RWPE2 (cell line): ENCODE measurements around the gene CA5B.

Source experiments
- ATAC-seq: fragments of 200-7000 bp; cut with Tn5 transposase; 3 replicates; pipeline ENCODE4 v1.9.1; 2021; ENCODE audit warnings: low read depth
- DNase-seq: peaks from one replicate; pipeline ENCODE4 v3.0.0-alpha.2; 2020; ENCODE audit warnings: low spot score
- H3K27ac ChIP-seq: fragments of 450-650 bp; 2 replicates; pipeline ENCODE4 v1.5.1; 2017; ENCODE audit warnings: mild to moderate bottlenecking; ENCODE audit not compliant: poor library complexity, severe bottlenecking
- H3K27me3 ChIP-seq: fragments of 250-450 bp; sonication (Bioruptor Pico); 2 replicates; pipeline ENCODE4 v1.5.1; 2021; ENCODE audit warnings: mild to moderate bottlenecking, moderate library complexity; ENCODE audit not compliant: insufficient read depth, poor library complexity, severe bottlenecking
- H3K36me3 ChIP-seq: fragments of 250-450 bp; sonication (Bioruptor Pico); 2 replicates; pipeline ENCODE4 v1.5.1; 2020; ENCODE audit warnings: low read depth, mild to moderate bottlenecking, moderate library complexity
- H3K4me1 ChIP-seq: fragments of 250-450 bp; sonication (Bioruptor Pico); 2 replicates; pipeline ENCODE4 v1.5.1; 2021; ENCODE audit warnings: mild to moderate bottlenecking, moderate library complexity; ENCODE audit not compliant: insufficient read depth, poor library complexity, severe bottlenecking
- H3K4me3 ChIP-seq: fragments of 250-450 bp; sonication (Bioruptor Pico); 2 replicates; pipeline ENCODE4 v1.5.1; 2021; ENCODE audit warnings: mild to moderate bottlenecking, moderate library complexity; ENCODE audit not compliant: severe bottlenecking
- H3K9me3 ChIP-seq: fragments of 250-450 bp; sonication (Bioruptor Pico); 2 replicates; pipeline ENCODE4 v1.5.1; 2021; ENCODE audit warnings: mild to moderate bottlenecking, moderate library complexity; ENCODE audit not compliant: severe bottlenecking
- TF ChIP-seq, protein P1 (sequence below): fragments of 450-650 bp; IDR thresholded peaks from one replicate; pipeline ENCODE4 v1.5.1; 2017; ENCODE audit warnings: mild to moderate bottlenecking, moderate library complexity; ENCODE audit not compliant: poor library complexity, severe bottlenecking

CA5B gene

DNA sequence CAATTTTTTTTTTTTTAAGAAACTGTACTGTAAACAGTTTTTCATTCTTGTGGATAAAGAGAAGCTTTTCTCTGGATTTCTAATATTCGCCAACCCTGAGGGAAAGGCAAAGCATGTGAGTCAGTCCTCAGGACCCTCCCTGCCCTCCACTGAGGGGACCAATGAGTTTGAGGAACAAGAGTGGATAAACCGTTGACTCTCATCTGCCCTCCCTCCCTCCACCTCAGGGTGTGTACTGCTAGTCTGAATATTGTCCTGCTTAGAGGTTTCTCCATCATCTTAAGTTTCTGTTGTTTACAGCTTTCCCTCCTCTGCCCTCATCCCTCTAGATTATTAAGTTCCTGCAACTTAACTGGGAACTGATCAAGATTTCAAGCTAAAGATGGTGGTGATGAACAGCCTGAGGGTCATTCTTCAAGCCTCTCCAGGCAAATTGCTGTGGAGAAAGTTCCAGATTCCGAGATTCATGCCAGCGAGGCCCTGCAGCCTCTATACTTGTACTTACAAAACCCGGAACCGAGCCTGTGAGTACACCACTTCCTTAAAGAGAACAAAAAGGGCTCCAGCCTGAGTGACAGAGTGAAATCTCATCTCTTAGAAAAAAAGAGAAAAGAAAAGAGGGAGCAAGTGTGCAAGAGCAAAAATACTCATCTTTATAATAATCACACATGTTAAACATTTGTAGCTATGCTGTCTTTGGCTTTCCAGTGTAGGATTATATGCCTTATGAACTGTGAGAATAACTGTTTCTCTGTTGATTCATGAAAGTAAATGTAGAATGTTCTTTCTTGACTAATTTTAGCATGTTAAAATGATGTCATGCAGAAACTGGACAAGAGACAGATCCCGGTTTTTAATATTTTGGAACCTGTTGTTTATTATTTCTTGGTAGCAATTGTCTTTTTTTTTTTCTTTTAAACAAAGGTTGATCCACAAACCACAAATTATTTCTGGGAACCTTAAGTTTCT is 11.9 kb downstream of the CA5B start:
- no peaks in the 10 kb centered on the region for H3K36me3 ChIP-seq
- DNase-seq (no peak), ATAC-seq (no peak)
- H3K4me3 ChIP-seq = no peak overlapping the region
- no peaks in the 10 kb centered on the region for H3K4me1 ChIP-seq
- H3K27me3 ChIP-seq = no peaks in the 10 kb centered on the region
- no peaks in the 10 kb centered on the region for H3K9me3 ChIP-seq
- no peak overlapping the region for H3K27ac ChIP-seq
- TF ChIP-seq, protein P1, sequence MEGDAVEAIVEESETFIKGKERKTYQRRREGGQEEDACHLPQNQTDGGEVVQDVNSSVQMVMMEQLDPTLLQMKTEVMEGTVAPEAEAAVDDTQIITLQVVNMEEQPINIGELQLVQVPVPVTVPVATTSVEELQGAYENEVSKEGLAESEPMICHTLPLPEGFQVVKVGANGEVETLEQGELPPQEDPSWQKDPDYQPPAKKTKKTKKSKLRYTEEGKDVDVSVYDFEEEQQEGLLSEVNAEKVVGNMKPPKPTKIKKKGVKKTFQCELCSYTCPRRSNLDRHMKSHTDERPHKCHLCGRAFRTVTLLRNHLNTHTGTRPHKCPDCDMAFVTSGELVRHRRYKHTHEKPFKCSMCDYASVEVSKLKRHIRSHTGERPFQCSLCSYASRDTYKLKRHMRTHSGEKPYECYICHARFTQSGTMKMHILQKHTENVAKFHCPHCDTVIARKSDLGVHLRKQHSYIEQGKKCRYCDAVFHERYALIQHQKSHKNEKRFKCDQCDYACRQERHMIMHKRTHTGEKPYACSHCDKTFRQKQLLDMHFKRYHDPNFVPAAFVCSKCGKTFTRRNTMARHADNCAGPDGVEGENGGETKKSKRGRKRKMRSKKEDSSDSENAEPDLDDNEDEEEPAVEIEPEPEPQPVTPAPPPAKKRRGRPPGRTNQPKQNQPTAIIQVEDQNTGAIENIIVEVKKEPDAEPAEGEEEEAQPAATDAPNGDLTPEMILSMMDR = no peak

DNA sequence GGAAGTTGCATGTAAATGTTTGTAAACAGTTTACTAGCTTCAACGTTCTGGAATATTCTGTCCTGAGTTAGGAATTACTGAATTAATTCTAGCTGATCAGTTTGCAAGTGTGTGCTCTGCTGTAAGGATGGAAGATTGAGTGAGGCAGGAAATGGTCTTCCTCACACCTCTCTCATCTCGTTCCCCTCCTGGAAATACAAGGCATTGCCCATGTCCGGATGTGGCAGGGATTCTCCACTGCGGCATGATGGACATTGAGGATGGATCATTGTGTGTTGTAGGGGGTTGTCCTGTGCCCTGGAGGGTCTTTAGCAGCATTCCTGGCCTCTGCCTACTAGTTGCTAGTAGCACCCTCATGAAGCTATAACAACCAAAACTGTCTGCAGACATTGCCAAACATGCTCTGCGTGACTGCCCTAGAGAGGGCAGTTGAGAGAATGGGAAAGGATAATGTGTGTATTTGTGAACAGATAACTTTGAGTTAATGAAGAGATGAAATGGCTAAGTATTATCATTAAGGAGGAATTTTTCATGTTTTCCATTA is 12.6 kb downstream of the CA5B start:
- H3K4me3 ChIP-seq = no peak overlapping the region
- no peaks in the 10 kb centered on the region for H3K9me3 ChIP-seq
- TF ChIP-seq, protein P1 = no peak
- DNase-seq = no peak
- ATAC-seq = no peak
- no peak overlapping the region for H3K27ac ChIP-seq
- no peaks in the 10 kb centered on the region for H3K4me1 ChIP-seq
- no peaks in the 10 kb centered on the region for H3K27me3 ChIP-seq
- no peaks in the 10 kb centered on the region for H3K36me3 ChIP-seq

DNA sequence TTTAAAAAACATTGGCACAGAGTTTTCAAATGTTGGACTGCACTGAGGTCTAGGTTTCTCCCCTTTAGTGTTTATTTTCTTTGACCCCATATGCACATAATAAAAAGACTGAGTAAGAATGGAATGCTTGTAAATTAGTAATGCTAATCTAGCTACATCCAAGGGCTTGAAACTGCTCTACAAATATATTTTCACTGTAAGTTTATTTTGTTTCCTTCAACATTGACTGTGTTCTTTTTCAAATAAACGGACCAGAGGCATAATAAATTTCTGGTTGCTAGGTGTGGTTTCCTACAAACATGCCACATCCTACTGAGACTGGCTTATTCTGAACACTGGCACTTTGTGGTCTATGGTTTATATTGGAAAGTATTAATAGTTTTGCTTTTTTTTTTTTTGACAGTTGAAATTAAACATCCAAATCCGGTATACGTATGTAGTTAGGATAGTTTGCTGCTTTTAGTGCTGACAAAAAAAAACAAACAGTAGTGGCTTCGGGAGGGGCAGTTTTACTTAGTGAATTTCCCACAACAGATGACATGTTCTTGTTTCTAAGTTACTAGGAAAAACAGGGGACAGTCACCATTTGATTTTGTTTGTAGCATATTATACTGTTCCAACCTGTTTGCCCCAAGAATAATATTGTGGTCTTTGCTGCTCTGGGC is 13.2 kb downstream of the CA5B start:
- no peaks in the 10 kb centered on the region for H3K27me3 ChIP-seq
- ATAC-seq = no peak
- no peaks in the 10 kb centered on the region for H3K9me3 ChIP-seq
- no peaks in the 10 kb centered on the region for H3K4me1 ChIP-seq
- H3K36me3 ChIP-seq = no peaks in the 10 kb centered on the region
- TF ChIP-seq, protein P1 = no peak
- H3K4me3 ChIP-seq = no peak overlapping the region
- no peak overlapping the region for H3K27ac ChIP-seq
- DNase-seq = no peak

DNA sequence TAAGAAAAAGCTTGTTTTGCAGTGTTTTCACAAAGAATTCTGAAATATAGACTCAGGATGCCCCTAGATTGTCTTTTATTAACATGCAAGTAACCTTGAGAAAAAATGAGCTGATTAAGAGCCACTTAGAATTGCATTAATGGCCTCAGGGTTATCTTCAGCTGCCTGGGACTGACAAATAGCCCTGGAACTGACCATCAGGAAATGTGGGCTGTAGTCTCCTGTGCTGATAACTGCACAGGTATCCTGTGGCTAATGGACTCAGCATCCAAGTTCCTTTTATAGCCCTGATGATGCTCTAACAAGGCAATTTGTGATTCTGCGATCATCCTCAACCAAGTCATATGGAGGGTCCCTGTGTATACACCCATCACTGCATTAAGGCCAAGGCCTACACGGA is 17.0 kb downstream of the CA5B start:
- no peak for ATAC-seq
- DNase-seq = no peak
- Histone ChIP-seq H3K27ac (no peak overlapping the region), H3K4me1 (no peaks in the 10 kb centered on the region), H3K27me3 (no peaks in the 10 kb centered on the region), H3K4me3 (no peak overlapping the region), H3K36me3 (no peaks in the 10 kb centered on the region), H3K9me3 (no peaks in the 10 kb centered on the region)
- TF ChIP-seq, protein P1 = no peak
